NCI-H2029 treated with DMSO at 0.1 percent for 48 hours (cell line): ENCODE results near the gene UBR4.

Experiments
- DNase-seq: peaks from one replicate; lab custom pipeline; 2025; lab: John Stamatoyannopoulos, UW

The UBR4 gene

GRCh38 chr1:19057182-19057779 is 152.8 kb downstream of the UBR4 start:
- DNase-seq: no peak

DNA sequence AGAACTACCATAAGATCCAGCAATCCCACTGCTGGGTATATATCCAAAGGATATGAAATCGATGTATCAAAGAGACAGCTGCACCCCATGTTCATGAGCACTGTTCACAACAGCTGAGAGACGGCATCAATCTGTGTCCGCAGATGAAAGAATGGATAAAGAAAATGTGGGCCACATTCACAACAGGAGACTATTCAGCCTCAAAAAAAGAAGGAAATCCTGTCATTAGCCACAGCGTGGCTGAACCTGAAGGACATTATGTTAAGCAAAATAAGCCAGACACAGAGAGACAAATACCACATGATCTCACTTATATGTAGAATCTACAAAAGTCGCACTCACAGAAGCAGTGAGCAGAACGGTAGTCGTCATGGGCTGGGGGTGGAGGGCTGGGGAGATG is 154.4 kb downstream of the UBR4 start:
- DNase-seq: no peak

GRCh38 chr1:19055001-19055400 is 155.1 kb downstream of the UBR4 start:
- no peak for DNase-seq

GRCh38 chr1:19054216-19054615 is 155.8 kb downstream of the UBR4 start:
- DNase-seq: no peak

GRCh38 chr1:19053486-19053885 is 156.6 kb downstream of the UBR4 start:
- no peak for DNase-seq

- DNase-seq: no peak
Observed at GRCh38 chr1:19049798-19050197, 160.3 kb downstream of the UBR4 start.

GRCh38 chr1:19049128-19049768 is 160.8 kb downstream of the UBR4 start:
- DNase-seq: no peak

DNA sequence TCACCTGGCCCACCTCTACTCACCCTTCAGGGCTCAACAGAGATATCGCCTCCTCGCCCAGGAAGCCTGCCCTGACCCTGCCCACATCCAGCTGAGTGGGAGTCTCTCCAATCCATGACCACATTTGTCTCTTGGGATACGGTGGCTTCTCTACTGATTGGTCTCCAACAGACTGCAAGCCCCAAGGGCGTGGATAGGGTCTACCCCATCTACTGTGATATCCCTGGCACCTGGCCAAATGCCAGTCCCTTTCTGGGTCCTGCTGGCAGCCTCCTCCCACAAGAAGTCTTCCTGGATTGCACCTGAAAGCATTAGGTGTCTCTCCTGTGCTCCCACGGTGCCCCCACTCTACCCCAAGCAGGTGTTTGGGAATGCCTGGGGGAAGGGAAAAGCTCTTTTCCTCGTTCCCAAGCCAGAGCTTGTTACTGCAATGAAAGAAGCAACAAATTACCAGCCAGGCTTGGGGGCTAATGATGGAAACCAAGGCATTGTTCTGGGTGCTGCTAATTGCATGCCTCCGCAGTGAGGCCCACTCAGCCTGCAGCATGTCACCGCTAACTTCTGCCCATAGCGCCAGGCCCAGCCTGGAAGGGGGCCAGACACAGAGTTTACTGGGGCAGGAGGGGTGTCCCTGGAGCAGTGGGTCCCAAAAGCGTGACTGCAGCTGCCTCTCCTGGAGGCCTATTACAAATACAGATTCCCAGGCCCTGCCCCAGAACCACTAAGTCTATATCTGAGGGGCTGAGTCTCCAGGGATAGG is 162.9 kb downstream of the UBR4 start:
- DNase-seq: no peak

- no peak for DNase-seq
Observed at GRCh38 chr1:19045898-19046880, 163.9 kb downstream of the UBR4 start.

GRCh38 chr1:19044975-19045831 is 164.9 kb downstream of the UBR4 start:
- no peak for DNase-seq

DNA sequence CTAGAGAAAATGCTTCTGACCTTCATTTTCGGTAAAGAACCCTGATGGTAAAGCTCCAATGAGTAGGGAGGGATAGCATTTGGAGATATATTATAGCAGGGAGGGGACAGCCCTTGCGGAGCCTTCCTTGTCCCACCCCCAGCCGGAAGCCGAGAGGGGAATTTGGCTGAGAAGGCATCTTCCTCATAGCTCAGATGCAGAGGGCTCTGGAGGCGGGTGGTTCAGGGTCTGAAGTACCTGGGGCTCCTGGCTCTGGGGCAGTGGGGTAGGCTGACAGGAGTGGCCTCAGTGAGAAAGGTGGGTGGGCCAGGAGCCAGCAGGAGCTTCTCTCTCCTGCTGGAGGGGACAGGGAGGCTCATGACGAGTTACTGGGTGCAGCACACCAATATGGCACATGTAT is 165.6 kb downstream of the UBR4 start:
- DNase-seq: no peak

DNA sequence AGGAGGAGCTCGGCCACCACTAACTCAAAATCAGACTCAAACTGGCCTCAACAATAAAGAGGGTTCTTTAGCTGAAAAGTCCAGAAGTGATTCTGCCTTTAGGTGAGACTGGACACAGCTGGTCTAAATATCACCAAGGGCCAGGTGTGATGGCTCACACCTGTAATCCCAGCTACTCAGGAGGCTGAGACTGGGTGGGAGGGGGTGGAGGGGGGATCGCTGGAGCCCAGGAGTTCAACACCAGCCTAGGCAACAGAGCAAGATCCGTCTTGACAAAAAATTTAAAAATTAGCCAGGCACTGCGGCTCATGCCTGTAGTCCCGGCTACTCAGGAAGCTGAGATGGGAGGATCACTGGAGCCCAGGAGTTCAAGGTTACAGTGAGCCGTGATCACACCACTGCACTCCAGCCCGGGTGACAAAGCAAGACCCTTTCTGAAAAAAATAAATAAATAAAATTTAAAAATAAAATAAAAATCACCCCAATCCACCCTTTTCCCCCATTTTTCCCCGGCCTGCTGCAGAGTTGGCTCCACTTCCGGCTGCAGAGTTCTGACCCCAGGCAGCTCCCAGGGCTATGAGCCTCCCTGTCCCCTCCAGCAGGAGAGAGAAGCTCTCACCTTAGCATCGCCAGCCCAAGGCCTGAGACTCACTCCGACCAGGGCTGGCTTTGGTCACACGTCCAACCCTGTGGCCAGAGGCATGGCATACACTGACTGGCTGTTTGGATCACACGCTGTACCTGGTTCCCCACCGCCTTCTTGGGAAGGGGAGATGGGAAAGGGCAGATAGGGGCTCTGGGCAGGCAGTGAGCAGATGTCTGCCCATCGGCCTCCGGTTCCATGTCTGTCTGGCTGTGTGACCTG is 166.3 kb downstream of the UBR4 start:
- no peak for DNase-seq

- no peak for DNase-seq
Observed at GRCh38 chr1:19042675-19043578, 167.1 kb downstream of the UBR4 start.

- DNase-seq: no peak
Observed at GRCh38 chr1:19040010-19040680, 169.9 kb downstream of the UBR4 start.

- no peak for DNase-seq
Observed at GRCh38 chr1:19038732-19039131, 171.3 kb downstream of the UBR4 start.

DNA sequence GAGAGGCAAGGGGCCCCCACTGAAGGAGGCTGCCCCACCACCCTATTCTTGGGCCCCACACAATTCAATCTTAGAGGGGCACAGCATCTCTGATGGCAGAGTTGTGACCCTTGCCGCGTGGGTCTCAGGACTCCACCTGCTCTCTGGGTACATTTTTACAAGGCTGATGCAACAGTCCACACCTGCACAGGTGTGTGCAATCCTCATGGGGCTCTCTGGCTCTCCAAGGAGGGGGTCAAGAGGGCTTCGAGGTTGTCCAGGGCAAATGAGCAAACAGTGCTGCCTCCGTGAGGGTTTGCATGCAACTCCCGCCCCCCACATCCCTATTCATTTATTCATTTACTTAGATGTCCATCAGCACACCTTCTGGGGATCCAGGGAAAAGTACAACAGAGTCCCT is 172.0 kb downstream of the UBR4 start:
- DNase-seq: no peak

DNA sequence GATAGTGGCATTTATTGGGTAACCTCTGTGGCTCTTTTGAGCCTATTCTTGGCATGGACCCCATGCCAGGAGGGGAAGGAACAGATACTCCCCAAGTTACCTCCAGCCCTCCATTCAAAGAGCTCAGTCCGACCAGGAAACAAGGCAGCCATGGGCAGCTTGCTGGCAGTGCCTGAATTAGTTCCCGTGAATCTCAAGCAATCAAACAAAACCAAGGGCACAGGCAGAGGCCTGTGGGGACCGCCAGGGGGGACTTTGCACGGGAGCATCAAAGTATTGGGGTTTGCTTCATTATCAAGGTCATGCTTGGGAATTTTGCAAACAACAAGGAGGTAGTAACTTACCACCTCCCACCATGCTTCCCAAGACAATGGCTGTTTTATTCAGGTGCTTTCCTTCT is 172.4 kb downstream of the UBR4 start:
- DNase-seq: no peak

DNA sequence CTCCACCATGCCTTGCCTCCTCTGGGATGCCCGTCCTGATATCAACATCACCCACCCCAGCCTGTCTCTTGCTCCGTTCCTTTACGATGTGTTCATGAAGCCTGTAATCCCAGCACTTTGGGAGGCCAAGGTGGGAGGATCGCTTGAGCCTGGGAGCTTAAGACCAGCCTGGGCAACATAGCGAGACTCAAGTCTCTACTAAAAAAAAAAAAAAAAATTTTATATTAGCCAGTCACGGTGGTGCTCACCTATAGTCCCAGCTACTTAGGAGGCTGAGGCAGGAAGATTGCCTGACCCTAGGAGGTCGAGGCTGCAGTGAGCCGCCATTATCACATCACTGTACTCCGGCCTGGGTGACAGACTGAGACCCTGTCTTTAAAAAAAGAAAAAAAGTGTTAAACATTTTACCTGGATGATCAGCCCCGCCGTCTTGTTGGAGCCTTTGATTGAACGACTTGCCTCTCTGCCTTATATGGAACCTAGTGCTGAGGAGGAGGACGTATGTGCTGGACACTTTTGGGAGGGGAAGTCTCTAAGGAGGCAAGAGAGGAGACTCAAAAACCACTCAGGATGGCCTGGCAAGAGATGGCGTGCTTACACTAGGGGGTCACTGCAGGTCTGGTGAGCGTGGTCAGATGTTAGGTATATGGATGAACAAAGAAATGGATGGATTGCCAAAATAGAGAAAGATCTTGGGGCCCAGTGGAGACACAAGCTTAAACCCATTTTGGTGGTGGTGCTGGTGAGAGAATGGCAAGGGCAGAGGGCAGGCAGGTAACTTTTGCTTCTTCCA is 173.1 kb downstream of the UBR4 start:
- DNase-seq: no peak
